ENCODE data around the gene LIN7C. TPM values are rescaled to one million over a fixed set of nuclear protein-coding genes. Genes with fewer than 3 reads are reported as not detected.

Gene LIN7C
- total and polyA plus RNA-seq, 9 of the 15 experiments (the other 6 are each of a cell fraction or from before 2014, with no cell fraction given) = 10.8 to 52.7 (median 21.5) TPM

DNA sequence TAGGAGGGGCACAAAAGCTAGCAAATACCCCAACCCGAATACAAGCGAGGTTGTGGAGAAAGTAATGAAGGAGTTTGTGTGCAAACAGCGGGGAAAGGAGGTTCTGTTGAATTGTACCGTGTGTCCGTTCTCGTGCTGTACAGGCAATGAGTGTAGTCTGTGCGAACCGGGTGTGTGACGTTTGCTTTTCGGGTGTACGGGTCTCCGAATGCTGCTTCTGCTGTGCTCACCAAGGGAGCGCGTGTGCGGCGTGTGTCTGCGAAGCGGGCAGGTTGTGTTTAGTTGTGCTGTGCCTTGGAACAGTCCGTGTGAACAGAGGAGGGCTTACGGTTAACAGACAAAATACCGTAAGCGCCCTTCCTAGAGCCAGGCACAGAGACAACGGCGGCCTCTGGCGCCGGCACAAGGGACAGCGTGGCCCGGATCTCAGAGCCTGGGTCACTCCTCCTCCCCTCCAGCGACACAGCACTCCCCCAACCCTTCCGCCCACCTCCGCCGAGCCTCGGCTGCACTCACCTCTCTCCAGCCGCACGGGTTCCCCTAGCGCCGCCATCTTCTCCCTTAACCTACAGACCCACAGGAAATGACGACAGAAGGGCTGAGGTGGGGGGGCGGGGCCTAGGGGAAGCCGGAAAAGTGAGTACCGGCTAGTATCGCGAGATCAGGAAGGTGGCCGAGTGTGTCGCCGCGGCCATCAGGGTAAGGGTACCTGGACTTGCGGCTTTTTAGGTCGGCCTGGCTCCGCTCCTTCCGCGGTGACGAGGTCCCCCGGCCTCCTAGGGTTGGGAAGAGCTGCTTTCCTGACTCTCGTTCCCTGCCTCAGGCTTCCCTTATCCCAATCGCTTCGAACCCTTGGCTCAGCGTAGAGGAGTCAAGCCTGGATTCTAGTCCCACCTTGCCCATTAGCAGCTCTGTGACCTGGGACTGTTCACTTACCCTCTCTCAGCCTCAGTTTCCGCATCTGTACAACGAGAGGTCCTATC lies at the start of gene LIN7C (continued):
- TF ChIP-seq, protein P1, sequence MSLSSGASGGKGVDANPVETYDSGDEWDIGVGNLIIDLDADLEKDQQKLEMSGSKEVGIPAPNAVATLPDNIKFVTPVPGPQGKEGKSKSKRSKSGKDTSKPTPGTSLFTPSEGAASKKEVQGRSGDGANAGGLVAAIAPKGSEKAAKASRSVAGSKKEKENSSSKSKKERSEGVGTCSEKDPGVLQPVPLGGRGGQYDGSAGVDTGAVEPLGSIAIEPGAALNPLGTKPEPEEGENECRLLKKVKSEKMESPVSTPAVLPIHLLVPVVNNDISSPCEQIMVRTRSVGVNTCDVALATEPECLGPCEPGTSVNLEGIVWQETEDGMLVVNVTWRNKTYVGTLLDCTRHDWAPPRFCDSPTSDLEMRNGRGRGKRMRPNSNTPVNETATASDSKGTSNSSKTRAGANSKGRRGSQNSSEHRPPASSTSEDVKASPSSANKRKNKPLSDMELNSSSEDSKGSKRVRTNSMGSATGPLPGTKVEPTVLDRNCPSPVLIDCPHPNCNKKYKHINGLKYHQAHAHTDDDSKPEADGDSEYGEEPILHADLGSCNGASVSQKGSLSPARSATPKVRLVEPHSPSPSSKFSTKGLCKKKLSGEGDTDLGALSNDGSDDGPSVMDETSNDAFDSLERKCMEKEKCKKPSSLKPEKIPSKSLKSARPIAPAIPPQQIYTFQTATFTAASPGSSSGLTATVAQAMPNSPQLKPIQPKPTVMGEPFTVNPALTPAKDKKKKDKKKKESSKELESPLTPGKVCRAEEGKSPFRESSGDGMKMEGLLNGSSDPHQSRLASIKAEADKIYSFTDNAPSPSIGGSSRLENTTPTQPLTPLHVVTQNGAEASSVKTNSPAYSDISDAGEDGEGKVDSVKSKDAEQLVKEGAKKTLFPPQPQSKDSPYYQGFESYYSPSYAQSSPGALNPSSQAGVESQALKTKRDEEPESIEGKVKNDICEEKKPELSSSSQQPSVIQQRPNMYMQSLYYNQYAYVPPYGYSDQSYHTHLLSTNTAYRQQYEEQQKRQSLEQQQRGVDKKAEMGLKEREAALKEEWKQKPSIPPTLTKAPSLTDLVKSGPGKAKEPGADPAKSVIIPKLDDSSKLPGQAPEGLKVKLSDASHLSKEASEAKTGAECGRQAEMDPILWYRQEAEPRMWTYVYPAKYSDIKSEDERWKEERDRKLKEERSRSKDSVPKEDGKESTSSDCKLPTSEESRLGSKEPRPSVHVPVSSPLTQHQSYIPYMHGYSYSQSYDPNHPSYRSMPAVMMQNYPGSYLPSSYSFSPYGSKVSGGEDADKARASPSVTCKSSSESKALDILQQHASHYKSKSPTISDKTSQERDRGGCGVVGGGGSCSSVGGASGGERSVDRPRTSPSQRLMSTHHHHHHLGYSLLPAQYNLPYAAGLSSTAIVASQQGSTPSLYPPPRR (CRISPR knock-in tag; IDR thresholded peaks at IDR 0.05; ENCODE audit: borderline replicate concordance) = no peak
- TF ChIP-seq NFATC3 (IDR thresholded peaks at IDR 0.05) = 0 out of 2 replicates have a peak, but pooled peaks have one; percentile 51
- TF ChIP-seq NCOA1 (IDR thresholded peaks at IDR 0.05; ENCODE audit: low read depth) = no peak
- TF ChIP-seq, protein P2, sequence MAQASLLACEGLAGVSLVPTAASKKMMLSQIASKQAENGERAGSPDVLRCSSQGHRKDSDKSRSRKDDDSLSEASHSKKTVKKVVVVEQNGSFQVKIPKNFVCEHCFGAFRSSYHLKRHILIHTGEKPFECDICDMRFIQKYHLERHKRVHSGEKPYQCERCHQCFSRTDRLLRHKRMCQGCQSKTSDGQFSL (CRISPR knock-in tag; IDR thresholded peaks at IDR 0.05) = 0 out of 2 replicates have a peak, but pooled peaks have one; percentile 48
- TF ChIP-seq, protein P2 (tag; IDR thresholded peaks at IDR 0.05) = no peak
- TF ChIP-seq GATA2 (CRISPR knock-in tag; IDR thresholded peaks at IDR 0.05) = 0 out of 2 replicates have a peak, but pooled peaks have one; percentile 13
- TF ChIP-seq, protein P3, sequence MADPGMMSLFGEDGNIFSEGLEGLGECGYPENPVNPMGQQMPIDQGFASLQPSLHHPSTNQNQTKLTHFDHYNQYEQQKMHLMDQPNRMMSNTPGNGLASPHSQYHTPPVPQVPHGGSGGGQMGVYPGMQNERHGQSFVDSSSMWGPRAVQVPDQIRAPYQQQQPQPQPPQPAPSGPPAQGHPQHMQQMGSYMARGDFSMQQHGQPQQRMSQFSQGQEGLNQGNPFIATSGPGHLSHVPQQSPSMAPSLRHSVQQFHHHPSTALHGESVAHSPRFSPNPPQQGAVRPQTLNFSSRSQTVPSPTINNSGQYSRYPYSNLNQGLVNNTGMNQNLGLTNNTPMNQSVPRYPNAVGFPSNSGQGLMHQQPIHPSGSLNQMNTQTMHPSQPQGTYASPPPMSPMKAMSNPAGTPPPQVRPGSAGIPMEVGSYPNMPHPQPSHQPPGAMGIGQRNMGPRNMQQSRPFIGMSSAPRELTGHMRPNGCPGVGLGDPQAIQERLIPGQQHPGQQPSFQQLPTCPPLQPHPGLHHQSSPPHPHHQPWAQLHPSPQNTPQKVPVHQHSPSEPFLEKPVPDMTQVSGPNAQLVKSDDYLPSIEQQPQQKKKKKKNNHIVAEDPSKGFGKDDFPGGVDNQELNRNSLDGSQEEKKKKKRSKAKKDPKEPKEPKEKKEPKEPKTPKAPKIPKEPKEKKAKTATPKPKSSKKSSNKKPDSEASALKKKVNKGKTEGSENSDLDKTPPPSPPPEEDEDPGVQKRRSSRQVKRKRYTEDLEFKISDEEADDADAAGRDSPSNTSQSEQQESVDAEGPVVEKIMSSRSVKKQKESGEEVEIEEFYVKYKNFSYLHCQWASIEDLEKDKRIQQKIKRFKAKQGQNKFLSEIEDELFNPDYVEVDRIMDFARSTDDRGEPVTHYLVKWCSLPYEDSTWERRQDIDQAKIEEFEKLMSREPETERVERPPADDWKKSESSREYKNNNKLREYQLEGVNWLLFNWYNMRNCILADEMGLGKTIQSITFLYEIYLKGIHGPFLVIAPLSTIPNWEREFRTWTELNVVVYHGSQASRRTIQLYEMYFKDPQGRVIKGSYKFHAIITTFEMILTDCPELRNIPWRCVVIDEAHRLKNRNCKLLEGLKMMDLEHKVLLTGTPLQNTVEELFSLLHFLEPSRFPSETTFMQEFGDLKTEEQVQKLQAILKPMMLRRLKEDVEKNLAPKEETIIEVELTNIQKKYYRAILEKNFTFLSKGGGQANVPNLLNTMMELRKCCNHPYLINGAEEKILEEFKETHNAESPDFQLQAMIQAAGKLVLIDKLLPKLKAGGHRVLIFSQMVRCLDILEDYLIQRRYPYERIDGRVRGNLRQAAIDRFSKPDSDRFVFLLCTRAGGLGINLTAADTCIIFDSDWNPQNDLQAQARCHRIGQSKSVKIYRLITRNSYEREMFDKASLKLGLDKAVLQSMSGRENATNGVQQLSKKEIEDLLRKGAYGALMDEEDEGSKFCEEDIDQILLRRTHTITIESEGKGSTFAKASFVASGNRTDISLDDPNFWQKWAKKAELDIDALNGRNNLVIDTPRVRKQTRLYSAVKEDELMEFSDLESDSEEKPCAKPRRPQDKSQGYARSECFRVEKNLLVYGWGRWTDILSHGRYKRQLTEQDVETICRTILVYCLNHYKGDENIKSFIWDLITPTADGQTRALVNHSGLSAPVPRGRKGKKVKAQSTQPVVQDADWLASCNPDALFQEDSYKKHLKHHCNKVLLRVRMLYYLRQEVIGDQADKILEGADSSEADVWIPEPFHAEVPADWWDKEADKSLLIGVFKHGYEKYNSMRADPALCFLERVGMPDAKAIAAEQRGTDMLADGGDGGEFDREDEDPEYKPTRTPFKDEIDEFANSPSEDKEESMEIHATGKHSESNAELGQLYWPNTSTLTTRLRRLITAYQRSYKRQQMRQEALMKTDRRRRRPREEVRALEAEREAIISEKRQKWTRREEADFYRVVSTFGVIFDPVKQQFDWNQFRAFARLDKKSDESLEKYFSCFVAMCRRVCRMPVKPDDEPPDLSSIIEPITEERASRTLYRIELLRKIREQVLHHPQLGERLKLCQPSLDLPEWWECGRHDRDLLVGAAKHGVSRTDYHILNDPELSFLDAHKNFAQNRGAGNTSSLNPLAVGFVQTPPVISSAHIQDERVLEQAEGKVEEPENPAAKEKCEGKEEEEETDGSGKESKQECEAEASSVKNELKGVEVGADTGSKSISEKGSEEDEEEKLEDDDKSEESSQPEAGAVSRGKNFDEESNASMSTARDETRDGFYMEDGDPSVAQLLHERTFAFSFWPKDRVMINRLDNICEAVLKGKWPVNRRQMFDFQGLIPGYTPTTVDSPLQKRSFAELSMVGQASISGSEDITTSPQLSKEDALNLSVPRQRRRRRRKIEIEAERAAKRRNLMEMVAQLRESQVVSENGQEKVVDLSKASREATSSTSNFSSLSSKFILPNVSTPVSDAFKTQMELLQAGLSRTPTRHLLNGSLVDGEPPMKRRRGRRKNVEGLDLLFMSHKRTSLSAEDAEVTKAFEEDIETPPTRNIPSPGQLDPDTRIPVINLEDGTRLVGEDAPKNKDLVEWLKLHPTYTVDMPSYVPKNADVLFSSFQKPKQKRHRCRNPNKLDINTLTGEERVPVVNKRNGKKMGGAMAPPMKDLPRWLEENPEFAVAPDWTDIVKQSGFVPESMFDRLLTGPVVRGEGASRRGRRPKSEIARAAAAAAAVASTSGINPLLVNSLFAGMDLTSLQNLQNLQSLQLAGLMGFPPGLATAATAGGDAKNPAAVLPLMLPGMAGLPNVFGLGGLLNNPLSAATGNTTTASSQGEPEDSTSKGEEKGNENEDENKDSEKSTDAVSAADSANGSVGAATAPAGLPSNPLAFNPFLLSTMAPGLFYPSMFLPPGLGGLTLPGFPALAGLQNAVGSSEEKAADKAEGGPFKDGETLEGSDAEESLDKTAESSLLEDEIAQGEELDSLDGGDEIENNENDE (IDR thresholded peaks at IDR 0.05; ENCODE audit: low read depth, low read length) = no peak
- no peak for TF ChIP-seq RB1 (IDR thresholded peaks at IDR 0.05; ENCODE audit: low read depth)
- peak; percentile 89 for TF ChIP-seq PML (IDR thresholded peaks at IDR 0.05; ENCODE audit: low read length)
